CD4-positive, alpha-beta T cell treated with Interleukin-10 for 1 hour (primary cell): ENCODE measurements around the gene GOLGA8H.
A peak's percentile ranks its signal among the peaks of the same experiment; 100 is the strongest.
"Not testable (repeated sequence)": the region's sequence is repeated elsewhere in the genome, so short reads cannot be mapped to it uniquely, and the experiment has no call there.

Experiments used
- DNase-seq: peaks from one replicate; pipeline ENCODE4 v3.0.0-alpha.2; 2020

Gene GOLGA8H, protein sequence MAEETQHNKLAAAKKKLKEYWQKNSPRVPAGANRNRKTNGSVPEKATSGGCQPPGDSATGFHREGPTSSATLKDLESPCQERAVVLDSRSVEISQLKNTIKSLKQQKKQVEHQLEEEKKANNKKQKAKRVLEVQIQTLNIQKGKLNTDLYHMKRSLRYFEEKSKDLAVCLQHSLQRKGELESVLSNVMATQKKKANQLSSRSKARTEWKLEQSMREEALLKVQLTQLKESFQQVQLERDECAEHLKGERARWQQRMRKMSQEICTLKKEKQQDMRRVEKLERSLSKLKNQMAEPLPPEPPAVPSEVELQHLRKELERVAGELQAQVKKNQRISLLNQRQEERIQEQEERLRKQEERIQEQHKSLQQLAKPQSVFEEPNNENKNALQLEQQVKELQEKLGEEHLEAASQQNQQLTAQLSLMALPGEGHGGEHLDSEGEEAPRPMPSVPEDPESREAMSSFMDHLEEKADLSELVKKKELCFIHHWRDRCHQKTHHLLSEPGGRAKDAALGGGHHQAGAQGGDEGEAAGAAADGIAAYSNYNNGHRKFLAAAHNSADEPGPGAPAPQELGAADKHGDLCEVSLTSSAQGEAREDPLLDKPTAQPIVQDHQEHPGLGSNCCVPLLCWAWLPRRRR

DNA sequence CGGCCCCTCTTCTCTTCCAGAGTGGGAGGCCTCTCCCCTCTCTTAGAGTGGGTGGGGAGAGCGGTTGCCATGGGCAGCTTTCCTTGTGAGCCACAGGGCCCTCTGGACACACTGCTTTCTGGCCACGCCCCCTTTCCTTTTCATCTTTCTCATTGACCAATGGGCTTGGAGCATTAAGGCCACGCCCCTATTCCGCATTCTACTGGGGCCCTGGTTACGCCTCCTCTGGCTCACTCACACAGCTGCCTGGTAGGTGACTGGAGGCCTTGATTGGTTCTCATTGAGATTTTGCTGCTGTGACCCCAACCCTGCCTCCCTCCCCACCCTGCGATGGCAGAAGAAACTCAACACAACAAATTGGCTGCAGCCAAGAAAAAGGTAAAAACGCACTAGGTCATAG lies at the start of gene GOLGA8H:
TSS of gene GOLGA8H (plus strand) at position 233 of the 400 bp plus-strand sequence. CDS start at position 331, 98 bp downstream.
- DNase-seq: not testable (repeated sequence)

DNA sequence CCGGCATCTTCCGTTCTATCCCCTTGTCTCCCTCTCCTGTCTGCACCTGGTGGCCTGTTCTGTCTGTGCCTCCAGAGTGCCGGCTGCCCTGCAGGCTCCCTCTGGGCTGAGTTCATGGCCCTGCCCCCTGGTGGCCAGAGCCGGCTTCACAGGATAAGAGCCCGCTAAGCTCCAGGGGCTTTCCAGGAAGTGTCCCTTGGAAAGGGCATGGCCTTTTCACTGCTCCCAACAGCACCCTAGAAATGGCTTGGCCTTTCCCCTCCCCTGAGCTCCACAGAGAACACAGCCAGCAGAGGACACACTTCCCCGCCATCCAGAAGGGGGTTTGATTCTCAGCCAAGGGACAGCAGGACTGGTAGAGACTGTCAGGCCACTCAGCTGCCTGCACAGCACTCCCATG lies 36.9 kb upstream of the GOLGA8H start:
- peak; percentile 2 for DNase-seq

DNA sequence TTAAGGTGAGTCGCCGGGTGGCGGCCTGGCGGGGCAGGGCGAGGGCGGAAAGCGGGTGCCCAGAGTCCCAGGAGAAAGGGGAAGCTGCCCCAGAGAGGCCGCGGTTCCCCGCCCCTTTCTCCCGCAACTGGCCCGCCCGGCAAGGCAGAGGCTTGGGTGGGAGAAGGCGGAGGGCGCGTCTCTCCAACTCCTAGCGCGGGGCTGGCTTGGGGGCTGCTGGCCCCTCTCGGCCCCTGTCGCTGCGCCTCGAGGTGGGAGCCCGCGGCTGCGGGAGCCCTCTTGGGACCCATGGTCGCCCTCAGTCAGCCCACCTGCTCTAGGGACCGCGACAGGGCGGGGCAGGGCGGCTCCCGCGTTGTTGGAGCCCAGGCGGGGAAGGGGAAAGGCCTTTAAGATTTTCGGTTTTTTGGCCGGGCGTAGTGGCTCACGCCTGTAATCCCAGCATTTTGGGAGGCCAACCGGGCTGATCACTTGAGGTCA lies 30.8 kb upstream of the GOLGA8H start:
- DNase-seq: not testable (repeated sequence)

DNA sequence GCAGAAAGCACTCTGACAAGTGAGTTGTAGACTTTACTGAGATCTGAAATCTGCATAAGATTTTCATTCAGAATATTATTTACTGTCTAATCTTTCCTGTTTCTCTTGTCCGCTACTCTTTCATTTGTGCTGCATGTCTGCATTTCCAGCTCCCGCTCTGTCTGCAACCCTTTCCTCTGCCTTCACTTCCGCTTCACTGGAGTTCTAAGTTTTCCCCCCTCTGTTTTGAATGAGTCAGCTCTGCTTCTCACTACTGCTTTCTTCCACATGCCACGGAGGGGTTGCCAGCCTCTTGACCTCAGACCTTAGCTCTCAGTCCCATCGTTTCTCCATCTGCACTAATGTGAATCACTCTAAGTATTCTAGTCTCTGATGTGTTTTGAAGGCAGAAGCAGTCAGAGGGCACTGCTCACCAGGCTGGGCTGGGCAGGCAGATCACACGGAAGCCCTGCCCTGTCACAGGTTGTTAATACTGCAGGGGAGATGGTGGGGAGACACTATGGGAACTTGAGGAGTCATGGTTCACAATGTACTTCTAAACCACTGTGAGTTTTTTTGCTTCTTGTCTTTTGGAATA lies 24.3 kb upstream of the GOLGA8H start:
- not testable (repeated sequence) for DNase-seq

DNA sequence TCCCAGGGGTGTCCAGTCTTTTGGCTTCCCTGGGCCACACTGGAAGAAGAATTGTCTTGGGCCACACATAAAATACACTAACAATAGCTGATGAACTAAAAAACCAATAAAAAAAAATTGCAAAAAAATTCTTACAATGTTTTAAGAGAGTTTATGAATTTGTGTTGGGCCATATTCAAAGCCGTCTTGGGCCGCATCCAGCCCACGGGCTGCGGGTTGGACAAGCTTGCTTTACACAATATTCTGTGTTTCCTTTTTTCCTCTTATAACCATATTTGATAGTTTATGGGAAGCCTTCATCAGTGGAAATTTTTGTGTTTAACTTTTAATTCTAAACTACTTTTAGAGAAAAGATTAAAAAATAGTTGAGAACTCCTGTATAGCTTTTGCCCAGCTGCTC lies 23.1 kb upstream of the GOLGA8H start:
- DNase-seq: not testable (repeated sequence)

DNA sequence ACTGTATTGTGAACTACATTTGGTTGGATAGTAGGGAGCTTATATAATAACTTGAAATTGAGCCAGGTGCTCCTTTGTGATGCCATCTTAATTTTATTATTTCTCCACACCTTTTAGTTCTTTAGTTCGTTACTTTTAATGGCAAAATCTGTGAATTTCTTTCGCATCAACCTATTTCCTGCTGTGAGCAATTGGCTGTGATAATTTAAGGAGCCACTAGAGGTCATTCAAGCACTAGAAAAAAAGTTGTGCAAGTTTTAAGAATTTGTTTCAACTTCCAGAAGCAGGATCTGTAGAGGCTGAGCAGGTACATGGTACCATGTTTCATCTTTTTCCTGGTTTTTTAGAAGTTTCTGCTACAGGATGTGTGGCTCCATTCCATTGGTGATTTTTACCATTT lies 4.9 kb upstream of the GOLGA8H start:
- DNase-seq: peak; percentile 19

DNA sequence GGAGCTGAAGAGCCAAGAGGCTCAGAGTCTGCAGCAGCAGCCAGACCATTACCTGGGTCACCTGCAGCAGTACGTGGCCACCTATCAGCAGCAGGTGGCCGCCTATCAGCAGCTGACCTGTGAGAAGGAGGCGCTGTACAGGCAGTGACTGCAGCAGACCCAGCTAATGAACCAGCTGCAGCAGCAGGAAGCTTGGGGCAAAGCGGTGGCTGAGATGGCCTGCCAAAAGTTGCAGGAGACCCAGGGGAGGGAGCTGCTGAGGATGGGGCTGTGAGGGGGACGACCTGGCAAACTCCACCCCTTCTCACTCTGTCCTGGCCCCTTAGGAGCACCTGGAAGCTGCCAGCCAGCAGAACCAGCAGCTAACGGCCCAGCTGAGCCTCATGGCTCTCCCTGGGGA lies 8.4 kb downstream of the GOLGA8H start:
- DNase-seq: not testable (repeated sequence)

DNA sequence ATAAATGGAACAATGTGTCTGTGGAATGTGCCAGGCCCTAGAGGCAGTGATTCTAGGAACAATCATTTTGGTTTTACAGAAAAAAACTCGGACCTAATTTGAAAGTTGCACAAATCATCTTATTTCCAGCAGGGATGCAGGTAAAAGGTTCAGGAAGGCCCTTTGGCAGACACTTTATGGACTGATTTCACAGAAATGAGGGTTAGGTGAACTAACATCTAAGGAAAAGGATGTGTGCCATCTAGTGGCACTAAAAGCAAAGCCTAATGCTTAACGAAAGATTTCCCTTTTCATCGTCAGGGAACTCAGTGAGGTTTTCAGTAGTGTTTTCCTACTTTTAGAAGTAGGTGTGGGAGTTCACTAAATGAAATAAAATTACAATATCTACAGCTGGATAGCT lies 17.5 kb downstream of the GOLGA8H start:
- not testable (repeated sequence) for DNase-seq

DNA sequence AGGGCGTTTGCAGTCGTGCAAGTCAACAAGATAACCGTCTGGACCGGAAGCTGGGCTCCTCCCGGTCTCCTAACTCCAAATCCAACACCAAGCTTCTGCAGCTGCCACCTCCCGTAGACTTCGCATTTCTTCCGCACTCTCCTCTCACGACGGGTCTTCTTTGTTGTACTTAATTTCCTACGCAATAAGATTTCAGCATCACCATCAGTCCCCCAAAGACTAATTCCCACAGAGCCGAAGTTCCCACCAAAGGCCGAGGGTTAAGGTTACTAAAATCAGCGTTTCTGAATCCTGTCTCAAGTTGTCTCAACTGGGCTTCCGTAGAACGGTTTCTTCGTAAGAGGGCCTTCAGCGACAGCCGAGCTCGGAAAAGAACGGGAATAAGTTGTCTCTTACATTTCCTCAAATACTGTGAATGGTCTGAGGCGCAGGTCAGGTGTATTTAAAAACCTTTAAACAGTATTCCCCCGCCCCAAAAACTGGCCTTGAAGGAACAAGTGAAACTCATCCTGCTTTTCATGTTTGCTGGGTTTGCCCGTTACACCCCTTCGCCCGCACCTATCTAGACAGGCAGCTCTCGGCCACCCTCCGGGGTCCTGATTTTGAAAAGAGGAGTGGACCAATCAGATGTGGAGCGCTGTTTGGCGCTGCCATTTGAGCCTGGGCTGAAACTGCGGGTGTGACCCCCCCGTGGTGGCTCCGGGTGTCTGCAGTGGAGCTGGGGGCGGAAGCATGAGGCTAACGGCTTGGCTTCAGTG lies 21.8 kb downstream of the GOLGA8H start, which contains the start of gene ARHGAP11B:
TSS of gene ARHGAP11B (plus strand) at position 693 of the 758 bp plus-strand sequence.
- peak; percentile 97 for DNase-seq

DNA sequence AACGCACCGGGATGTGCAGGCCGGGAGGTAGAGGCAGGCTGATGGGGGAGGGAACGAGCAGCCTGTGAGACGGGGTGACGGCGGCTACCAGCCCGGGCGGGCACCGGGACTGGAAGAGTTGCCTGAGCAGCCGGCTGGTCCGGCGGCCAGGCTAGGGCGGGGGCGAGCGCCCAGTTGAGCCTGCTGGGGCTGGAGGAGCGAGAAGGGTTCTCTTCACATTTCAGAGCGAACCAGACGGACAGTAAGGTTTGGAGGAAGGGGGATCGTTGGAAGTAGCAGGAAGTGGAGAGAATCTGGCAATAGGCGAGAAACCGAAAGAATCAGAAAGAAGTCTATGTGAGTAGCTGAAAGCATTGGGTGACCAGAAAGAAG lies 22.4 kb downstream of the GOLGA8H start:
- DNase-seq: not testable (repeated sequence)

DNA sequence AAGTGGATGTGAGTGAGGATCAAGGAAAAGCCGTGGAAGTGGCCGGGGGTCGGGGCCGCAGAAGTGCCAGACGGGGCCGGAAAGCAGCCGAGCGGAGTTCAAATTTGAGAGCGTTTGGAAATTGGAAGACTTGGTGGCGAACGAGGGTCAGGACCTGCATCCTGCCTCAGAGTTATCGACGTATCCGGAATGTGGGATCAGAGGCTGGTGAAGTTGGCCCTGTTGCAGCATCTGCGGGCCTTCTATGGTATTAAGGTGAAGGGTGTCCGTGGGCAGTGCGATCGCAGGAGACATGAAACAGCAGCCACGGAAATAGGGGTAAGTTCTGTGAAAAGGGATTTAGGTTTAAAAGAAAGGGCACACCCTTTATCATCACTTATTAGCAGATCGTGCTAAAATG lies 22.8 kb downstream of the GOLGA8H start:
- not testable (repeated sequence) for DNase-seq

DNA sequence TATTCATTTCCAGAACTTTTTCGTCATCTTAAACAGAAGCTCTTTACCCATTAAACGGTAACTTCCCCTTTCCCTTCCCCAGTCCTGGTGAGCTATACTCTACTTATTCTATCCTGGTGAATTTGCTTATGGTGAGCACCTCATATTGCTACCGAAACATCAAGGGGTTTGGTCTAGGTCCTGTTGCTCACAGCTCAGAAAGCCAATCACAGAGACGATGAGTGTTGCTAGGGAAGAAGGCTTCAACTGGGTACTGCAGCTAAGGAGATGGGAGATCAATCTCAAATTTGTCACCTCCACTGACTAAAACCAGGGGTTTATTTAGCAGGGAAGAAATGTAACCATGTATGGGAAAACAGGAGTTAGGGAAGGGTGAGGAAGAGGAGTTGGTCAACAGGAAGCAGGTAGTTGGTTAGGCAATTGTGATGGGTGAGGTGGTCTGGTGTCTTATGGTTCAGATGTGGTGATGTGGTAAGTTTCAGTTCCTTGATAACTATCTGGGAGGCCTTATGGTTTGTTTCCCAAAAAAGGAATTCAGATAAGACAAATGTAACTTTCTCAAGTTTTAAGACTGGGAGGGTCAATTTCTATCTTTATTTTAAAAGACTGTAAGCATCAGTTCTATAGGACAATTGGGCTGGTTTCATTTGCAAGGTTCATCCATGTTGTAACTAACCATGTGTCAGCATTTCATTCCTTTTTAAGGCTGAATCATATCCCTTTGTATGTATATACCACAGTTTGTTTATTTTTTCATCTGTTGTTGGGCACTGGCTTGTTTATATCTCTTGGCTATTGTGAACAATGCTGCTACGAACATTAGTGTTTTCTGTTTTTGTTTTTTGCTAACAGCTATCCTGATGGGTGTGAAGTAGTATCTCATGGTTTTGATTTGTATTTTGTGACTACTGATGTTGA lies 46.4 kb downstream of the GOLGA8H start:
- DNase-seq: no peak

DNA sequence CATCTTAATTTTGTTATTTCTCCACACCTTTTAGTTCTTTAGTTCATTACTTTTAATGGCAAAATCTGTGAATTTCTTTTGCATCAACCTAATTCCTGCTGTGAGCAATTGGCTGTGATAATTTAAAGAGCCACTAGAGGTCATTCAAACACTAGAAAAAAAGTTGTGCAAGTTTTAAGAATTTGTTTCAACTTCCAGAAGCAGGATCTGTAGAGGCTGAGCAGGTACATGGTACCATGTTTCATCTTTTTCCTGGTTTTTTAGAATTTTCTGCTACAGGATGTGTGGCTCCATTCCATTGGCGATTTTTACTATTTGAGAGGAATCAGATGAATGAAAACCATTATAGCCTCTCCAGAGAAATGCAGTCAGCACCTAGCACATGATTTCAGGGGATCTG lies 57.3 kb downstream of the GOLGA8H start:
- DNase-seq: peak; percentile 41
